HG02870 (cell line): ENCODE data around the gene GP1BB.
"Not testable (repeated sequence)": the region's sequence is repeated elsewhere in the genome, so short reads cannot be mapped to it uniquely, and the experiment has no call there.

Experiments used
- ATAC-seq: cut with Tn5 transposase; IDR thresholded peaks from one replicate; pipeline ENCODE4 v1.9.1; 2021; ENCODE audit warnings: mild to moderate bottlenecking, moderate library complexity; ENCODE audit not compliant: unreplicated experiment

The GP1BB gene

GRCh38 chr22:19693581-19693980, 29.8 kb upstream of the GP1BB start:
- ATAC-seq = no peak

- ATAC-seq = no peak
Observed at GRCh38 chr22:19693981-19694670, 29.2 kb upstream of the GP1BB start.

GRCh38 chr22:19694696-19695095, 28.6 kb upstream of the GP1BB start:
- no peak for ATAC-seq

- no peak for ATAC-seq
Observed at GRCh38 chr22:19696504-19697276, 26.6 kb upstream of the GP1BB start.

- ATAC-seq = not testable (repeated sequence)
Observed at GRCh38 chr22:19697871-19698270, 25.5 kb upstream of the GP1BB start.

GRCh38 chr22:19700790-19701419, 22.4 kb upstream of the GP1BB start:
- no peak for ATAC-seq

GRCh38 chr22:19701420-19702145, 21.8 kb upstream of the GP1BB start:
- ATAC-seq = no peak

GRCh38 chr22:19703869-19704268, 19.5 kb upstream of the GP1BB start:
- ATAC-seq = no peak

GRCh38 chr22:19704355-19705015, 18.9 kb upstream of the GP1BB start:
- ATAC-seq = no peak

GRCh38 chr22:19705181-19705934, 18.0 kb upstream of the GP1BB start:
- ATAC-seq = no peak

- no peak for ATAC-seq
Observed at GRCh38 chr22:19706661-19707151, 16.6 kb upstream of the GP1BB start.

GRCh38 chr22:19707347-19708290, 15.7 kb upstream of the GP1BB start:
- ATAC-seq = no peak

- ATAC-seq = no peak
Observed at GRCh38 chr22:19708321-19709011, 14.9 kb upstream of the GP1BB start.

- no peak for ATAC-seq
Observed at GRCh38 chr22:19709063-19709769, 14.1 kb upstream of the GP1BB start.

GRCh38 chr22:19710020-19710768, 13.1 kb upstream of the GP1BB start:
- ATAC-seq = no peak

GRCh38 chr22:19710769-19711106, 12.6 kb upstream of the GP1BB start:
- ATAC-seq = no peak

- ATAC-seq = no peak
Observed at GRCh38 chr22:19713245-19713644, 10.1 kb upstream of the GP1BB start.
